A673 (cell line): ENCODE data around the gene PPIAL4G.
"Not testable (repeated sequence)": the region's sequence is repeated elsewhere in the genome, so short reads cannot be mapped to it uniquely, and the experiment has no call there.

Experiments
- EZH2 ChIP-seq: fragments of 200-600 bp; sonication (generic); IDR thresholded peaks from 2 replicates; pipeline ENCODE4 v1.6.1; 2017; ENCODE audit warnings: borderline replicate concordance, low read depth, mild to moderate bottlenecking, mixed read lengths, antibody characterized with exemption, low read length; ENCODE audit not compliant: poor library complexity, severe bottlenecking
- TF ChIP-seq, protein P1 (sequence below): fragments of 300-800, 200-600 bp; sonication (generic); conservative IDR thresholded peaks from 2 replicates; pipeline ENCODE4 v1.5.1; 2017; ENCODE audit warnings: low read depth, mild to moderate bottlenecking, antibody characterized with exemption, low read length, moderate library complexity, mixed read lengths

DNA sequence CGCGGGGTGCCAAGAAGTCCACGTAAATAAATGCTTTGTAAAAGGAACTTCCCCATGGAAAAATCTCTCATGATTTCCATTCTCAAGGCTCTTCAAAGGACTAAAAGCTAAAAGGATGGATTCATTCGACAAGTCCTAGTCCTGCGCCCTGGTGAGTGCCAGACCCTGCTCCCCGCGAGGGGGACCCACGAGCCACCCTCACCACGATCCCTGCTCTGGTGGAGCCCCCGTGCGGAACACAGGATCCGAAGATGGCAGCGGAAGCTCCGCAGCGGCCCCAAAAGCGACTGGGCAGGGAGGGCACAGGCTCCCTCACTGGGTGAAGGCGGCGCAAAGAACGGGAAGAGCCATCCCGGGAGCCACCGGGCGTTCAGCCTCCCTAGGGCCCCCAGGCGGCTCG is 45.5 kb upstream of the PPIAL4G start:
- TF ChIP-seq, protein P1, sequence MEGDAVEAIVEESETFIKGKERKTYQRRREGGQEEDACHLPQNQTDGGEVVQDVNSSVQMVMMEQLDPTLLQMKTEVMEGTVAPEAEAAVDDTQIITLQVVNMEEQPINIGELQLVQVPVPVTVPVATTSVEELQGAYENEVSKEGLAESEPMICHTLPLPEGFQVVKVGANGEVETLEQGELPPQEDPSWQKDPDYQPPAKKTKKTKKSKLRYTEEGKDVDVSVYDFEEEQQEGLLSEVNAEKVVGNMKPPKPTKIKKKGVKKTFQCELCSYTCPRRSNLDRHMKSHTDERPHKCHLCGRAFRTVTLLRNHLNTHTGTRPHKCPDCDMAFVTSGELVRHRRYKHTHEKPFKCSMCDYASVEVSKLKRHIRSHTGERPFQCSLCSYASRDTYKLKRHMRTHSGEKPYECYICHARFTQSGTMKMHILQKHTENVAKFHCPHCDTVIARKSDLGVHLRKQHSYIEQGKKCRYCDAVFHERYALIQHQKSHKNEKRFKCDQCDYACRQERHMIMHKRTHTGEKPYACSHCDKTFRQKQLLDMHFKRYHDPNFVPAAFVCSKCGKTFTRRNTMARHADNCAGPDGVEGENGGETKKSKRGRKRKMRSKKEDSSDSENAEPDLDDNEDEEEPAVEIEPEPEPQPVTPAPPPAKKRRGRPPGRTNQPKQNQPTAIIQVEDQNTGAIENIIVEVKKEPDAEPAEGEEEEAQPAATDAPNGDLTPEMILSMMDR: not testable (repeated sequence)
- TF ChIP-seq EZH2: not testable (repeated sequence)
